GDM1 (cell line): Measurements from ENCODE around the gene NLRP12.
"Not testable (repeated sequence)": the region's sequence is repeated elsewhere in the genome, so short reads cannot be mapped to it uniquely, and the experiment has no call there.

Source experiments
- DNase-seq: peaks from one replicate; lab custom pipeline; 2025; lab: John Stamatoyannopoulos, UW

Gene NLRP12, protein sequence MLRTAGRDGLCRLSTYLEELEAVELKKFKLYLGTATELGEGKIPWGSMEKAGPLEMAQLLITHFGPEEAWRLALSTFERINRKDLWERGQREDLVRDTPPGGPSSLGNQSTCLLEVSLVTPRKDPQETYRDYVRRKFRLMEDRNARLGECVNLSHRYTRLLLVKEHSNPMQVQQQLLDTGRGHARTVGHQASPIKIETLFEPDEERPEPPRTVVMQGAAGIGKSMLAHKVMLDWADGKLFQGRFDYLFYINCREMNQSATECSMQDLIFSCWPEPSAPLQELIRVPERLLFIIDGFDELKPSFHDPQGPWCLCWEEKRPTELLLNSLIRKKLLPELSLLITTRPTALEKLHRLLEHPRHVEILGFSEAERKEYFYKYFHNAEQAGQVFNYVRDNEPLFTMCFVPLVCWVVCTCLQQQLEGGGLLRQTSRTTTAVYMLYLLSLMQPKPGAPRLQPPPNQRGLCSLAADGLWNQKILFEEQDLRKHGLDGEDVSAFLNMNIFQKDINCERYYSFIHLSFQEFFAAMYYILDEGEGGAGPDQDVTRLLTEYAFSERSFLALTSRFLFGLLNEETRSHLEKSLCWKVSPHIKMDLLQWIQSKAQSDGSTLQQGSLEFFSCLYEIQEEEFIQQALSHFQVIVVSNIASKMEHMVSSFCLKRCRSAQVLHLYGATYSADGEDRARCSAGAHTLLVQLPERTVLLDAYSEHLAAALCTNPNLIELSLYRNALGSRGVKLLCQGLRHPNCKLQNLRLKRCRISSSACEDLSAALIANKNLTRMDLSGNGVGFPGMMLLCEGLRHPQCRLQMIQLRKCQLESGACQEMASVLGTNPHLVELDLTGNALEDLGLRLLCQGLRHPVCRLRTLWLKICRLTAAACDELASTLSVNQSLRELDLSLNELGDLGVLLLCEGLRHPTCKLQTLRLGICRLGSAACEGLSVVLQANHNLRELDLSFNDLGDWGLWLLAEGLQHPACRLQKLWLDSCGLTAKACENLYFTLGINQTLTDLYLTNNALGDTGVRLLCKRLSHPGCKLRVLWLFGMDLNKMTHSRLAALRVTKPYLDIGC

DNA sequence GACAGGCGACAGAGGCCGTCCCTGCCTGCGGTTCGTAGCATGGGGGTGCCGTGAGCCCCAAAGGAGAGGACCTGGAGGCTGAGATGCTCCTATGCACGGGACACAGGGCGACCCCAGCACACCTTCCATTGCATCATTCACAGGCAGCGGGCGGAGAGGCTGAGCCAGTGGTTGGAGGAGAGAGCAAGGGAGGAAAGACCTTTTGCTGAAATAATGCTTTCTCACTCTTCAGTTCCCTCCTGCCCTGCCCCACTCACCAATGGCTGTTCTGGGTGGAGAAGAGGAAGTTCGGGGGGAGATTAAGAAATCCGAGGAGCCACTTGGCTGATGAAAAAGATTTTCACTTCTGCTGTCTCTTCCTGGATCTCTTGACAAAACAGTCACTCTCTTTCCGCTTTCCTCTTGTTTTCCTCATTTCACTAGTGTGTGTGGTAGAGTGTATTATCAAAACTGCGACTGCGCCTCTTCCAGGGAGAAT is at the start of gene NLRP12:
Gene NLRP12, minus strand, starts transcription at position 181 of the 478 bp plus-strand sequence. Its CDS starts 140 bp downstream, at position 41.
- peak; percentile 50 for DNase-seq

DNA sequence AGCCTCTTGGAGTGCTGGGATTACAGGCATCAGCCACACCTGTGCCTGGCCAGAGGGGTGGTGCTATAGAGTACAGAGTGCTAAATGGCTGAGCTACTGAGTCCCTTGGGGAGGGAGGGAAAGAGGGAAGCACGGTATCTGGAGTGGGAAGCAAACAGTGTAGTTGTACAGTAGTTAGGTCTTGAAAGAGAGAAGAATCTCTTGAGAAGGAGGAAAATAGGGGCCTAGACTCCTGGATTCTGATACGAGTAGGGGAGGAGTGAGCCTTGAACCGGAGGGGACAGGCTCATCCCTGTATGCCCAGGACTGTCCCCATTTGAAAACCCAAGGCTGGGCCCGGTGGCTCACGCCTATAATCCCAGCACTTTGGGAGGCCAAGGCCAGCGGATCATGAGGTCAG is 48.6 kb upstream of the NLRP12 start:
- no peak for DNase-seq

DNA sequence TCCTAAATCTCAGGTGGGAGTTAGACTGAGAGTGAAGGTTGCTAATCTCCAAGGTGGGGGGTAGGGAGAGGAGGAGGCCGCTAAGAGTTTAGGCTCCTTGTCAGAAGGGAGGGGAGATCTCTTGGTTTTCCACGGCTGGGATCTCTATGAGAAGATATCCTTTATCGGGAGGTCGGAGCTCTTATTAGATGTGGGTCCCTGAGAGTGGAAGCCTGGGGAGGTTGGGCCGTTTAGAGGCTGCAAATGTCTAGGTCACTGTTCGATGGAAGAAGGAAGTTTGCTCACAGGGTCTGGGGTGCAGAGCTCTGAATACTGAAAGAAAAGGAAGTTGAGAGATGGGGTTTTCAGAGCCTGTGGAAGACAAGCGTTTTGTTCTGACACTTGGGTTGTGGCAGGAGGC is 47.3 kb upstream of the NLRP12 start:
- peak; percentile 29 for DNase-seq

DNA sequence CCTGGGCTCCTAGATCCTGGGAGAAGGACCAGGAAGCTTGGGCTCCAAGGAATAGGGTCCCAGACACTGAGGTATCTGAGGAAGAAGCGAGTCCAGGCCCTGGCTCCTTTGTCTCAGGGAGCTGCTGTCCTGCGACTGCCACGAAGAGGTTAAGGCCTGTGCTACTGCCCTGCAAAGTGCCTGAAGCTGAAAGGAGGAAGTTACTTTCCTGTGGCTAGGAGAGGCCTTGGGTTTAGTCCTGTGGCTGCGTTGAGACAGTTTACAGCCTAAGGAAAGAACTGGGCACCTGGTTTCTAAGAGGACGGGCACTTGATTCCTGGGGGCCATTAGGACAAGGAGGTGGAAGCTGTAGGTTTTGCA is 46.4 kb upstream of the NLRP12 start:
- DNase-seq, result peak; percentile 73

DNA sequence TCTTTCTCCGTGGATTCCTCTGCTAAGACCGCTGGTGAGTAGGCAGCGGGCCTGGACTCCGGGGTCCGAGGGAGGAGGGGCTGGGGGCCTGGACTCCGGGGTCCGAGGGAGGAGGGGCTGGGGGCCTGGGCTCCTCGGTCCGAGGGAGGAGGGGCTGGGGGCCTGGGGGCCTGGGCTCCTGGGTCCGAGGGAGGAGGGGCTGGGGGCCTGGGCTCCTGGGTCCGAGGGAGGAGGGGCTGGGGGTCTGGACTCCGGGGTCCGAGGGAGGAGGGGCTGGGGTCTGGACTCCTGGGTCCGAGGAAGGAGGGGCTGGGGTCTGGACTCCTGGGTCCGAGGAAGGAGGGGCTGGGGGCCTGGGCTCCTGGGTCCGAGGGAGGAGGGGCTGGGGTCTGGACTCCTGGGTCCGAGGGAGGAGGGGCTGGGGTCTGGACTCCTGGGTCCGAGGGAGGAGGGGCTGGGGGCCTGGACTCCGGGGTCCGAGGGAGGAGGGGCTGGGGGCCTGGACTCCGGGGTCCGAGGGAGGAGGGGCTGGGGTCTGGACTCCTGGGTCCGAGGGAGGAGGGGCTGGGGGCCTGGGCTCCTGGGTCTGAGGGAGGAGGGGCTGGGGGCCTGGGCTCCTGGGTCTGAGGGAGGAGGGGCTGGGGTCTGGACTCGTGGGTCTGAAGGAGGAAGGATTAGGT is 45.8 kb upstream of the NLRP12 start:
- not testable (repeated sequence) for DNase-seq

DNA sequence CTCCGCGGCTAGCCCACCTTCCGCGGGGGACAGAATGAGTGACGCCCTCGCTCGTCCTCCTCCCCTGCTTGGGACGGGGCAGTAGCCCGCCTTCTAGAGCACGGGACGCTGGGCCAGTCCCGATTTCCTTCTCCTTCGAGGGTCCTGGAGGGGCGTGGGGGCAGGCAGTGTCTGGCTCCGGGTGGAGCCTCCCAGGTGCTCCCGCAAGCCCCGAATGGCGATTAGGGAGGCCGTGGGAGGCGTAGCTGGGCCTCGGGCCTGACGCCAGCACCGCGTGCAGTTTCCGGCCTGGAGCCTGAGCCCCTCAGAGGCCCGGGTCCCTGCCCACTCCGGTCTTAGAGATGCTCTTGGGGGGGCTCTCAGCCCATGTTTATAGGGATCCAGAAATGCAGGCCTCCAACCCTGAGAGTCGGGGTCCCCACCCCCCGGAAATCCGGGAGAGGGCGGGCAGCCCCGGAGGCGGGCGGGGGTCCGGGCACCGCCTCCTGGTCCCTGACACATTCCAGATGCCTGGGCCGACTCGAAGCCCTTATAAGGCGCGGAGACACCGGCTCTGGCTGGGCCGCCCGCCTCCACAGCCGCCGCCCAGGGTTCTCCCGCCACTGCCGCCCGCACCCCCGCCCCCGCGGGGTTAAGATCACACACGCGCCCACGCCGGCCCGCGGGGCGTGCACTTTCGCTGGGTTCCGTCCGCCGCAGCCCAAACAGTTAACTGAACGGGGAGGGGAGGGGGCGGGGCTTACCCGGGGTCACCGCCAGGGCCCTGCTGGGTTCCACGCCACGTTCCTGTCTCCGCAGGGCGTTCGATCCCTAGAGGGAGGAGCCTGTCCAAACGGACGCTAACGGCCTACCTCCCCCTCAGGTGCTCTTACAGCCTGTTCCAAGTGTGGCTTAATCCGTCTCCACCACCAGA is 45.0 kb upstream of the NLRP12 start:
- DNase-seq, result peak; percentile 92

DNA sequence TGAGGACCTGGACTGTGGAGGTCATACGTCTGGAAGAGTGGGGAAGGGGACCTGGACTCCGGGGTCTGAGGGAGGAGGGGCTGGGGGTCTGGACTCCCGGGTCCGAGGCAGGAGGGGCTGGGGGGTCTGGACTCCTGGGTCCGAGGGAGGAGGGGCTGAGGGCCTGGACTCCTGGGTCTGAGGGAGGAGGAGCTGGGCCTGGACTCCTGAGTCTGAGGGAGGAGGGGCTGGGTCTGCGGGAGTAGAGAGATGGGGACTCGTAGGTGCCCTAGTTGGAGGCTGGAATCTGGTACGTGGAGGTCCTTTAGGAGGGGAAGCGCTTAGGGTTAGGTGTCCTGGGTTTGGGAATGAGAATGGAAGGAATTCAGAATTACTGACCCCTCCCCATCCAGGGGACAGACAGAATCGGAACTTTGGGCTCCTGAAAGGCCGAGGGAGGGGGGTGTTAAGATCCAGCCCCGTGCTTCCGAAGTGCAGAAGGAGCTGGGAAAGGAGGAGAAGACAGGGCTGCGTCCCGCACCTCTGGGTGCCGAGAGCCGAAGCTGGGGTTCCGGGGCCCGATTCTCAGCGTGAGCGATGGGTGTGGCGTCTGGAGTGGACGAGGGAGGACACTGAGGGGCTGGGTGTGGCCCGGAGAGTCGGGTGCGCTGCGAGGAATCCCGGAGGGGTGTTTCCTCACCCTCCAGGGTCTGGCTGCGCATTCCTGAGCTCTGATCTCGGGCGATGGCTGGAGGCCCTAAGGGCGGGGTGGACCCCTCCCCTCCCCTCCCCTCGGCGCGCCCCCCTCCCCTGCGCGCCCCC is 44.2 kb upstream of the NLRP12 start:
- DNase-seq, result no peak

DNA sequence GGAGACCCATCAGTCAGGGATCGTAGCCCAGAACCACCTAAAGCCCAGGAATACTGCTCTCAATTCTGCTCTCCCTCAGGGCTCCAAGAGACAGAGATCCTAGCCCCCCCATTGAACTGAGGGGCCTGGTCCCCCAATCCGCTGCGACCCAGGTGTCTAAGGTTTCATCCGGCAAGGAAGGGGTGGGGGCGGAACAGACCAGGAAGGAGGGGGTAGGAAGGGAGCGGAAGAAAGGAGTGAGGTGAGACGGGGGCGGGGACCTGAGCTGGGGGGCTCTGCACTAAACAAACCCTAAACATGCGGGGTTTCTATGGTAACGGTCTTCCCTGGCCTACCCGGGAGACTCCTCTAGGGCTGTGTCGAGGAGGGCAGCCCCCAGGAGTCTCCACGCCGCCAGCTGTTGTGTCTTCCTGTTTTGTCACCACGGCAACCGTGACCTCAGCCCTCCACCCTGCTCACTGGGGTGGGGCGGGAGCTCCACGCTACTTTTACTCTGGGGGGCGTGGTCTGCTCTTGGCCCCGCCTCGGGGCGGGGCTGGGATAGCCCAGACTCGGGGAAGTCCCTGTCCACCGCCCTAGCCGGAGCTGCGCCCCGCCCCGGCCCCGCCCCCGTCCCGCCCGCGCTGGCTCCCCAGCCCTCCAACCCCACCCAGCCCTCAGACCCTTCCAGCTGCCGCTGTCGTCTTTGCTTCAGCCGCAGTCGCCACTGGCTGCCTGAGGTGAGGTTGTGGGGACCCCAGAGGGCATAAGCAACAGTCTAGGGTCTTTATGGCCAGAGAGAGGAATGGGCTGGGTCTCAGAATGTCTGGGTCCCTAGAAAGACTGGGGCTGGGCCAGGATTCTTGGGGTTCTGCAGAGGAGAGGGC is 43.3 kb upstream of the NLRP12 start, which contains the start of gene MYADM:
Gene MYADM, plus strand, starts transcription at position 659 of the 866 bp plus-strand sequence. CDS start 5,647 bp downstream, outside the sequence.
- peak; percentile 88 for DNase-seq

DNA sequence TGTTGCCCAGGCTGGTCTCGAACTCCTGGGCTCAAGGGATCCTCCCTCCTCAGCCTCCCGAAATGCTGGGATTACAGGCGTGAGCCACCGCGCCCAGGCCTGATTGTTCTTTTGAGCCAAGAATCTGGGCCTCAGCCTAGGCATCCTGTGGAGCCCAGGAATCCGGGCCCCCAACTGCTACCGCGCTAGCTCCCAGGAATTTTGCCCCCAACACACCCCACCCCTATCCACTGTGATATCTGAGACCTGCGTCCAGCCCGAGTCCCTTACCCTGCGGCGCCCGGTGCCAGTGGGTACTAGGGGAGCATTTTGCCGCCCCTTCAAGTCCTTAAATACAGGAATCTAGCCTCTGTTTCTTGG is 42.7 kb upstream of the NLRP12 start:
- DNase-seq, result no peak

DNA sequence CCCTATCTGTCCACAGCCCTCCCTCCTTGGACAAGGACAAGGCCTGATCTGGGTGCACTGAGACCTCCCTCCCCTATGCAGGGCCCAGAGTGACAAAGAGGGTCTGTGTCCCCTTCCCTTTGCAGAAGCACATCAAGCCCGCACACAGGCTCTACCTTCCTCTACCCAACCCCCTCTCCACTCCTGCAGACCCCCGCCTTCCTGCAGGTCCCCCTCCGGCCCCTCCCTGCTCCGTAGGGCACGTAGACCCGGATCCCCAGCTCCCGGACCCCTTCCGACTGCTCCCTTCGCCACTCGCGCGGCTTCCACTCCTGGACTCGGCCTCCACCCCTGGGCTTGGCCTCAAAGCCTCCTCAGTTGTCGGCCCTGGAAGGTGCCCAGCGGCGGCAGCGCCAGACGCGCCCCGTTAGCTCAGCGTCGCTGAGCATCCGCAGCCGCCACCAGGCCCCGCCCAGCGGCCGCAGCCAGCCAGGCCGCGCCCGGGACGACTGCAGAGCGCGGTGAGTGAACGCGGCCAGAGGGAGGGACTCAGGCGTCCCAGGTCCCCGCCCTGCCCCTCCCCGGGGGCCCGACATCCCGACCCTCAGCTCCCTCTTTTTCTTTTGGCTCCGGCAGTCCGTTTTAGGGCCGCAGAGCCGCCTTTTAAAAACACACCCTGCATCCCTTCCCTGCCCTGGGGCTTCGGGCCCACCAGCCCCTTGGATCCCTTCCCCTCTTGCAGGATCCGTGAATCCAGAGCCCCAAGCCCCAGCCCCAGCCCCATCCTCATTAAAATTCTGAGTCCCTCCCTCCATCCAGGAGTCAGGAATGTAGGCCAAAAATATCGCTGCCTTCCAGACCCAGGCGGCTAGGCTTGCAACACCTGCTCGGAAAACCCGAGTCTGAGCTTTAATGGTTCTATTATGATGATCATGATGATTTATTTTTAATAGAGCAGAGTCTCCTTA is 42.1 kb upstream of the NLRP12 start:
- no peak for DNase-seq

DNA sequence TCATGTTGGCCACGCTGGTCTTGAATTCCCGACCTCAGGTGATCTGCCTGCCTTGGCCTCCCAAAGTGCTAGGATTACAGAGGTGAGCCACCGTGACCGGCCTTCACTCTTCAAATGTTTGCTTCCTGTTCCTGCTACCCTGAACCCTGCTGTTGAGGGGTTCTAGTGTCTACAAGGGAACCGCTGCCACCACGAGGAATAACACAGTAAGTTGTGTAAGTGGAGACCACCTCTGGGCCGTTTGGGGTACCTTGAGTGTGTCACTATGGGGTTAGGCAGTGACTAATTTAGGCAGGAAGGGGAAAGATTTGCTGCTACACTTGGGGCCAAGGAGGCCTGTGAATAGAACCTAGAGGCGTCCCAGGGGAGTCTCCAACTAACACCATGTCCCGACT is 41.4 kb upstream of the NLRP12 start:
- no peak for DNase-seq

DNA sequence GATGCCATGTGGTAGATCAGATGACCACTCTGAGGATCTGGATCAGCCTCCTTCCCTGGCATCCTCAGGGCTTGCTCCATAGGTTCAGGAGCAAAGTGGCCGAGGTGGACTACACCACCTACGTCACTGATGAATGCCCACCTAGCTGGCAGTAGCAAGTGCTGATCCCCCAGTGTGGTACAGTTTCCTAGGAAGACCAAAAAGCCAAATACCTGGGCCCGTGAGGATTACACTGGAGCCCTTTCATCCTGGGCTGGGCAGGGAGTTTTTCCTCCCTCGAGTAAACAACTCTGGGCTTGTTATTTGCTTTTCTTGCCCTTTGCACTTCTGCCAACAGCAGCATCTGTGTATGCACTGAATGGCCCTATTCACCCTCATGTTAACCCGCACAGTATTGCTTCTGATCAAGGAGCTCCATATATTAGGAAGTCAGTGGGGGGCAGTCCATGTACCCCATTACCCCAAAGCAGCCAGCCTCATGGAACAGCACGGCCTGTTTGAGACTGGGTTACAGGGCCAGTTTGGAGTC is 40.3 kb upstream of the NLRP12 start:
- DNase-seq, result no peak

DNA sequence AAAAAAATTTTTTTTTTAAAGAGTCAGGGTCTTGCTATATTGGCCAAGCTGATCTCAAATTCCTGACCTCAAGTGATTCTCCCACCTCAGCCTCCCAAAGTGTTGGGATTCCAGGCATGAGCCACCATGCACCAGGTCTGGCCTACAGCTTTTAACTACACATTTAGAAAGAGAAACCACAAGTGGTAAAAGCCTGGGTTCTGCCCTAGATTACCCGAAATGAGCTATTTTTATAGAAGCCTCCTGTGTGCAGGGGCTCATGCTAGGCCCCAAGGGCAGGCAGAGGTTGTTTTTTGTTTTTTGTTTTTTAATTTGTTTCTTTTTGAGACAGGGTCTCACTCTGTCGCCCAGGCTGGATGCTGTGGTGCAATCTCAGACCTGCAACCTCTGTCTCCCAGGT is 29.6 kb upstream of the NLRP12 start:
- no peak for DNase-seq

DNA sequence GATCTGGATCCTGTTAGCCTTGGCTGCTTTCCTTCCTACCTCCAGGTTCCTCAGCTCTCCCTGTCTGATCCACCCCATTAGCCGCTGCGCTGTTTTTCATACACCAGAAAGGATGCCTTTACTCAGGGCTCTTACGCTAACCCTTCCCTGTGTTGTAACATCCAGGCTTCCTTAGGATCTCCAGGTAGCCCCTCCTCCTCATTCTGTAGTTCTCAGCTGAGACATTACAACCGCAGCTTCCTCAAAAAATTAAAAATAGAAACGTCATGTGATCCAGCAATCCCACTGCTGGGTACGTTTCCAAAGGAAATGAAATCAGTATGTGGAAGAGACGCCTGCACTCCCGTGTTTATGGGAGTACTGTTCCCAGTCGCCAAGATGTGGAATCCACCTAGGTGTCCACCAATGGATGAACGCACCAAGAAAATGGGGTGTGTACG is 25.1 kb upstream of the NLRP12 start:
- no peak for DNase-seq

DNA sequence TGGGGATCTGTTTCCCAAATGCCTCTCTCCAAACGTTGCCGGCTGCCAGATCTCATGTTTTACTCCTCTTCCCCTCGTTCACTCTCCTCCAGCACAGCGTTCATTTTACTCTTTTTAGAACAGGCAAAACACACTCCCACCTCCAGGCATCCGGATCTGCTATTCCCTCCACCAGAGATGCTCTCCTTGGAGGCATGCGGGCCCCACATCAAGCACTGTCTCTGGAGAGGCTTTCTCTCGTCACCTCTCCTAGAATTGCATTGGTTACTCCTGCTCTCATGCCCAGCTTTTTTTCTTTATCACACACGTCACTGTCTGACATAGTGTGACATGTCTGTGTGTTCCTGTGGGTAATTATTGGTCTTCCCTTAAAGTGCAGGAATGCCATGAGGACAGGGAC is 23.4 kb upstream of the NLRP12 start:
- DNase-seq, result no peak

DNA sequence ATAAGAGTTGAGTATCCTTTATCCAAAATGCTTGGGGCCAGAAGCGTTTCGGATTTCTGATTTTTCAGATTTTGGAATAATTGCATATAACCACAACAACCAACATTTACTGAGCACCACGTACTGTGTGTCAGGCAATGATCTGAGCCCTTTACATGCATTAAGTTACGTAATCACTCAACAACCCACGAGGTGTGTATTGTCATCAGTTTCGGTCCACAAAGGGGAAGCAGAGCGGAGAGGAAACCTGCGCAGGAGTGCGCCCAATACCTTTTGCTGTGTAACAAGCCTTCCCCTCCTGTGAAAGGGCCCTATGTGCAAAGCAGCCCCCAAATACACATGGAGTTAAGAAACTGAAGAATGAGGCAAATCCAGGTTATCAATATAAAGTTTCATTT is 20.7 kb upstream of the NLRP12 start:
- no peak for DNase-seq

DNA sequence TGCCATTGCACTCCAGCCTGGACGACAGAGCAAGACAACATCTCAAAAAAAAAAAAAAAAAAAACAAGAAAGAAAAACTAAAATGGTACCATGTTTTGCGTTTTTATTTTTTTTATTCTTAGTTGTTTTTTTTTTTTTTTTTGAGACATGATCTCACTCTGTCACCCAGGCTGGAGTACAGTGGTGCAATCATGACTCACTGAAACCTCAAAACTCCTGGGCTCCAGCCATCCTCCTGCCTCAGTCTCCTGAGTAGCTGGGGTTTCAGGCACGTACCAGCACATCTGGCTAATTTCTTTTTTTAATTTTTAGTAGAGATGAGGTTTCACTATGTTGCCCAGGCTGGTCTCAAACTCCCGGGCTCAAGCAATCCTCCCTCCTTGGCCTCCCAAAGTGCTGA is 16.8 kb upstream of the NLRP12 start:
- DNase-seq, result not testable (repeated sequence)

DNA sequence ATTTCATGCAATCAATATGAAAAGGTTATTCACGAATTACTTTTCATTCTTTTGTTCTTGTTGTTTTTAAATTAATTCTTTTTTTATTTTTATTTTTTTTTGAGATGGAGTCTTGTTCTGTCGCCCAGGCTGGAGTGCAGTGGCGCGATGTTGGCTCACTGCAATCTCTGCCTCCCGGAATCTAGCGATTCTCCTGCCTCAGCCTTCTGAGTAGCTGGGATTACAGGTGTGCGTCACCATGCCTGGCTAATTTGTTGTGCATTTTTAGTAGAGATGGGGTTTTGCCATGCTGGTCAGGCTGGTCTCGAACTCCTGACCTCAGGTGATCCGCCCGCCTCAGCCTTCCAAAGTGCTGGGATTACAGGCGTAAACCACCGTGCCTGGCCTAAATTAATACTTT is 16.1 kb upstream of the NLRP12 start:
- not testable (repeated sequence) for DNase-seq
